ENCODE data around the gene TXNRD1.
"Not testable (repeated sequence)": the region's sequence is repeated elsewhere in the genome, so short reads cannot be mapped to it uniquely, and the experiment has no call there.

The TXNRD1 gene

DNA sequence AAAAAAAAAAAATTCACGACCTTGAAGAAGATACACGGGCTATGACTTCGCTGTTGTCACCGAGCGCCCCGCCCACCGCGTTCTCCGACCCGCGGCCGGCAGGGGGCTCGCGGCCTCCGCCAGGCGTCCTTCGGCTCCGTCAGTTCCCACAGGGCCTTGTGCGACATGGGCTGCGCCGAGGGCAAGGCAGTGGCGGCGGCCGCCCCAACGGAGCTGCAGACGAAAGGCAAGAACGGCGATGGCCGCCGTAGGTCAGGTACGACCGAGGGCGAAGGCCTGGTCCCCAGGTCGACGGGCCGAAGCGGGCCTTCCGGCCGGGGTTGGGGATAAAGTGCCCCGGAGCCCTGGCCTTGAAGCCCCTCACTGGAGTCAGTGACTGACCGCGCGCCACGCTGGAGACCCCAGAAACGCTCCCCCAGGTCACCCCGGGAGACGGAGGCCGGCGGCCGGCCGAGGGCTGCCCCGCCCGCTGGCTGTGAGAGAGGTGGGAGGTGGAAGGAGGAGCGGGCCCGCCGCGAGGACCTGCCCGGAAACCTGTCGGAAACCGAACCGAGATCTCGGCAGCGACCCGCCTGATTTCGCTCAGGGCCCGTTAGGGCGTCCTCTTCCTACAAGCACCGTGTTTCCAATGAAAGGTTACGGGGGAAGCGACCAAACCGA, at the start of gene TXNRD1:
Gene TXNRD1 (plus strand): TSS at position 142 of the 660 bp plus-strand sequence. CDS start 24 bp downstream, at position 166.
- DNase-seq, result peak; percentile 83

DNA sequence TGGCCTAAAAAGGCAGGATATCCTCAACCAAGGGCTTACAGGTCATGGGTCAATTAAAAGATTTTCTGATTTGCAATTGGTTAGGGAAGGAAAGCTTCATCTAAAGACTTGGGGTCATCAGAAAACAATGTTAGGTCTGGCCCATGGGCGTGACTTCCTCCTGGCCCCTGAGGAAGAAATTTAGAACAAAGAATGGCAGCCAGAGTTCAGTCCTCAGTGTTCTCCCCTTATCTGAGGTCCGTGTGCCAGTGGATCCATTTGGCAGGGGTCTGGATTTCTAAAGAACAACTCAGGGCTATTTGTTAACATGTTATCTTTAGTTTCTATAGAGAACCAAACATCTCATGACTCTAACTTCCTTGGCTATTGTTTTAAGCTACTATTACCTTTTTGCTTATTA, 49.8 kb upstream of the TXNRD1 start:
- no peak for DNase-seq

GRCh38 chr12:104166465-104166864, 49.1 kb upstream of the TXNRD1 start:
- DNase-seq, result no peak

GRCh38 chr12:104167519-104168458, 47.8 kb upstream of the TXNRD1 start:
- DNase-seq, result no peak

DNA sequence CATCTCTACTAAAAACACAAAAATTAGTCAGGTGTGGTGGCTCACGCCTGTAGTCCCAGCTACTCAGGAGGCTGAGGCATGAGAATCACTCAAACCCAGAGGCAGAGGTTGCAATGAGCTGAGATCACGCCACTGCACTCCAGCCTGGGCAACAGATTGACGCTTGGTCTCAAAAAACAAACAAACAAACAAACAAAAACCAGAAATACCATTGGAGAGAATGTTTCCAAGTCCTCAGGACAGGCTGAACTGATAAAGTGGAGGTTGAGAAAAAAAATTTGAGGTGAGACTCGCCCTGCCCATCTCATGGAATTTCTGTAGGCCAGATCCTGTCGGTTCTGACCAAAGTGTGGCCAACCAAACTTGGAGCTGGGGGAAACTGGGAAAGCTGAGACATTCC, 47.0 kb upstream of the TXNRD1 start:
- no peak for DNase-seq

GRCh38 chr12:104171785-104172569, 43.6 kb upstream of the TXNRD1 start:
- no peak for DNase-seq

- no peak for DNase-seq
Observed at GRCh38 chr12:104172570-104172947, 43.0 kb upstream of the TXNRD1 start.

GRCh38 chr12:104173804-104174203, 41.8 kb upstream of the TXNRD1 start:
- not testable (repeated sequence) for DNase-seq

- no peak for DNase-seq
Observed at GRCh38 chr12:104175726-104176247, 39.8 kb upstream of the TXNRD1 start.

DNA sequence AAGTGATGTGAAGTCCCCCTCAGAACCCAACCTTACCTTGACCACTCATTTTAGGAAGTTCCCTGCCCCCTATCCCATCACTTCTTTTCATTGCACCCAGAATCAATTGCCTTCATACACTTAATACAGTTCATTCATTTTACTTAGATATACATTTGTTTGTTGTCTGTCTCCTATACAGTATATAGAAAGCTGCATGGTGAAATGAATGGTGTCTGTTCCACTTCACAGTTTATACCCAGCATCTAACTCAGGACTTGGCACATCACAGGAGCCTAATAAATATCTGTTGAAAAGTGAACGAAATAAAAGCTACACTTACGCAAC, 38.3 kb upstream of the TXNRD1 start:
- no peak for DNase-seq

DNA sequence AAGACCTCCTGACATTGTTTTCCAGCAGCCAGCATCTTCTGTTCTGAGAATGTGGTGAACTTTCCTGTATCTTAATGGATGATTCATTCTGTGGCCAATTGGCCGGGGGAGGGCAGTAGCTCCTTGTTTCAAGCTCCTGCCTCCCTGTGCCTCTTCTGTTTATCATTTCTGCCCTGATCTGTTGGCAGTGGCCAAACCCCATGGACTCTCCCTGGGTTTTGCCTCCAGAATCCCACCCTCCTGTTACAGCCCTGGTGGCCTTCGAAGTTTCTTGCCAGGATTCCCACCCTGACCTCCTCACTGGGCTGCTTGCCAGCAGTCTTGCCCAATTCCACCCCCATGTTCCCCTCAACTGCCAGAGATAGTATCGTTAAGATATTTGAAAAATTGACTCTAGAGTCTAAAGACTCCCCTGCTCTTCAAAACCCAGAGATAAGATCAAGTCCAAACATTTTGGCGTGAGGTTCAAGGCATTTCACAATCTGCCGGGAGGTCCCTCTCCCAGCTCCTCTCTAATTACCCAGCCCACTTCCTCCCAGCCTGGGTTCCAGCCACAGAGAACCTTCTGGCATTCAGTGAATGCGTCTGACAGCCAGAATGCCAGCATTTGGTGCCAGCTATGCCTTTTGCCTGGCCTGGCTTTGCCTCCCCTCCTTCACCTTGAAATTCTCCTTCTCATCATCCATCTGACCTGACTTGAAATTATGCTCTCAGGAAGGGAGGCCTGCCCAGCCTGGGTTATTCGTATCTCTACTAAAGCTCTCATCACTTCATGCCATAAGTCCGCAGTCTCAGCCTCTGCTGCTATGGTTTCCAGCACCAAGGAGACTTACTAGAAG, 37.7 kb upstream of the TXNRD1 start:
- DNase-seq, result no peak

DNA sequence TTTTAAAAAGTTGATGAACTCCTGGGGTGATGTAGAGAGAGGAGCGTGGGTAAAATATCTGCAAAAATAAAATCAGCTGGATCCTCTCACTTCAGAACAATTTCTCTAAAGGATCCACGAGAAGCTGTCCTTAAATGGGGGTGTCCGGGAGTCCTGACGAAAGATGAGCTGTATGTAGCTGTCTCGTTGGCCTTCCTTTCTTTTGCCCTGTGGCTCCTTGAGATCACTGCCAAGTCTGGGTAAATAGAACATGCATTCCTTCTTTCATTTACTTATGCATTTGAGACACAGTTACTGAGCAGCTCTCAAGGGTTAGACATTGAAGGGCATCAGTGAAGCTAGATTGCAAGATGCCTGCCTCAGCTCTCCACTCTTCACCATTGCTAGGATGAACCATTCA, 35.2 kb upstream of the TXNRD1 start:
- DNase-seq, result no peak

DNA sequence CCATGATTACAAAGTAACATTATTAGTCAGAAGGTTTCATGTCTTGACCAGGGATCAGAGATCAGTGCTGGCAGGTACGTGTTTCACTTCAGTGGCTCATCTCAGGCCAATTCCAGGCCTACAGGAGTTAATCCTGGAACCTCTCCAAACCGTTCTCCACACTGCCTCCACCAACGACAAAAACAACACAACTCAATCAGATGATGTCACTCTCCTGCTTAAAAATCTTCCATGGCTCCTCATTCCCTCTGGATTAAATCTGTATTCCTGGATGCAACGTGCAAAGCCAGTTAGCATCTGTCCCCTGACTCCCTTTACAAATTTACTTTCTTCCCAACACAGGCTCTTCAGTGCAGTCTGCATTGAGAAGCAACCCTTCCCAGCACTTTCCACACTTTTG, 34.3 kb upstream of the TXNRD1 start:
- DNase-seq, result no peak

DNA sequence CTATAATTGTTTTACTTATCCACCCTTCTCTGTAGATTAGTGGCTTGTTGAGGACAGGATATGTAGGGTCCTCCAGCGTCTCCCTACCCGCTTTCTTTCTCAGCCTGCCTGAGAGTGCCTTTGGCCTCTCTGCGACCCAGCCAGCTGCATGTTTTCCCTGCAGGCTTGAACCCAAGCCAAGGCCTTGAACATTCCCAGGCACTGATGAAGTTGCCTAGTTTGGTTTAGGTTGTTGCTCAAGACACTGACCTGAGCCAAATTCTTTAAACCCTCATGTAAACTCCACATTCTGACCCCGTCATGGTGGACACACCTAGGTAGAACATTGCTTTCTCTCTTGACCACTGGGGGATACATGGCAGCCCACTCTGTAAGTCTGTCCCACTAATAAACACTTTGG, 33.4 kb upstream of the TXNRD1 start:
- DNase-seq, result no peak

- DNase-seq, result no peak
Observed at GRCh38 chr12:104182621-104183378, 32.8 kb upstream of the TXNRD1 start.

DNA sequence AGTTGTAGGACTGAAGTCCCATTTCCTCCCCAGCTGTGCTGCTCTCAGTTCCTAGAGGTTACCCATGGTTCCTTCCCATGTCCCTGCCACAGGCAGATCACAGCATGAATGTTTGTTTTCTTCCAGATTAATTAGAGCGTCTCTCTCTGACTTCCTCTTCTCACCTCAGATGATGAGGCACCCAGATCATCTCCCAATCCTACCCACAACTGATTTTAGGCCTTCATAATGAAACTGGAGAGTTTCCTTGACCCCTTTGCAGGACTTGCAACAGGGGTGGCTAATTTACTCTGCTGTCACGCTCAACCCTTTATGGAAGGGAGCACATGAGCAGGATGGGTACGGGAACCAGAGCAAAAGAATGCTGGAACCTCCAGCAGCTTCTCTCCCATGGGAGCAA, 32.1 kb upstream of the TXNRD1 start:
- DNase-seq, result no peak

DNA sequence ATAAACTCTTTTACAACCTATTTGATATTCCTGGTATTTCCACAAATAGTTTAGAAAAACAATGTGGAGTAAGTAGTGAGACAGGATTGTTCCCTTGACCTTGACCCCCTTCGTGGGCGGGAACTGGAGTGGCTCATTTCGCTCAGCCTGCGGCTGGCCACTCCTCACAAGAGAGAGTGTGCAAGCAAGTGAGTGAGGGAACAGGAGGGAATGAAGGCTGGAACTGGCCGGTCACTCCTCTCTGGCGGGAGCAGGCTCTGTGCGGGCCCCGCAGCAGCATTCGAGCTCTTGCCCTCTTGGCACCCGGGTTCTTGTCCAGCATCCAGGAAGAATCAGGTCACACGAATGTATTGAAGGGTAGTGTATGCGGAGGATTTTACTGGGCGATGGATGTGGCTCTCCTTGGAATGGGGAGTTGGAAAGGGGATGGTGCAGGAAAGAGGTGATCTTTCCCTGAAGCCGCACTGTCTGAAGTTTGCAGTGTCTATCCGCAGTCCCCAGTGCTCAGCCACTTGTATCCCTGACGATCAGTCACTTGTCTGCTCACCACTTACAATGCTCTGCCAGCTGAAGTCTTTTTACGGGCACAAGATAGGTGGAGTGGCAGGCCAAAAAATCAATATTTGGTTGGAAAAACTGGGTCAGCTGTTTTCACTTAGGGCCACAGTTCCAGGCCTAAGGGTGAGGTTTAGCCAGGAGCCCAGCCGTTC, 28.0 kb upstream of the TXNRD1 start:
- no peak for DNase-seq

GRCh38 chr12:104188534-104188933, 27.0 kb upstream of the TXNRD1 start:
- no peak for DNase-seq

GRCh38 chr12:104189915-104190555, 25.5 kb upstream of the TXNRD1 start:
- DNase-seq, result no peak

GRCh38 chr12:104190641-104191176, 24.9 kb upstream of the TXNRD1 start:
- no peak for DNase-seq
